ENCODE measurements around the gene APBA3. TPM values are rescaled to one million over a fixed set of nuclear protein-coding genes. Genes with fewer than 3 reads are reported as not detected.

APBA3 gene
- total RNA-seq, 1 experiment from 2014 or later = 5.8 TPM

- no peak for DNase-seq (ENCODE audit: low read depth)
These were observed 24.7 kb upstream of the APBA3 start, which contains the start of gene MATK for GRCh38 chr19:3785938-3786824. Gene MATK, minus strand, starts transcription at chr19:3786381. Its CDS starts 1,246 bp downstream, at chr19:3785135.

- no peak for DNase-seq (ENCODE audit: low read depth)
These were observed 24.0 kb upstream of the APBA3 start for GRCh38 chr19:3785451-3785937.

- DNase-seq (ENCODE audit: low read depth) = no peak
These were observed 23.3 kb upstream of the APBA3 start for GRCh38 chr19:3784607-3785450.

GRCh38 chr19:3783660-3784584, 22.4 kb upstream of the APBA3 start:
- no peak for DNase-seq (ENCODE audit: low read depth)

- no peak for DNase-seq (ENCODE audit: low read depth)
These were observed 21.4 kb upstream of the APBA3 start for GRCh38 chr19:3782903-3783302.

- DNase-seq (ENCODE audit: low read depth) = no peak
These were observed 20.8 kb upstream of the APBA3 start for GRCh38 chr19:3782330-3782729.

- no peak for DNase-seq (ENCODE audit: low read depth)
These were observed 20.1 kb upstream of the APBA3 start for GRCh38 chr19:3781603-3782002.

GRCh38 chr19:3780786-3781304, 19.4 kb upstream of the APBA3 start:
- no peak for DNase-seq (ENCODE audit: low read depth)

GRCh38 chr19:3778899-3779723, 17.6 kb upstream of the APBA3 start:
- no peak for DNase-seq (ENCODE audit: low read depth)

- no peak for DNase-seq (ENCODE audit: low read depth)
These were observed 16.8 kb upstream of the APBA3 start for GRCh38 chr19:3778104-3778867.

- no peak for DNase-seq (ENCODE audit: low read depth)
These were observed 15.1 kb upstream of the APBA3 start for GRCh38 chr19:3776479-3777040.

GRCh38 chr19:3775831-3776230, 14.3 kb upstream of the APBA3 start:
- no peak for DNase-seq (ENCODE audit: low read depth)

- no peak for DNase-seq (ENCODE audit: low read depth)
These were observed 13.9 kb upstream of the APBA3 start for GRCh38 chr19:3775374-3775711.

GRCh38 chr19:3774621-3775373, 13.3 kb upstream of the APBA3 start:
- DNase-seq (ENCODE audit: low read depth) = no peak

GRCh38 chr19:3773814-3774515, 12.5 kb upstream of the APBA3 start:
- DNase-seq (ENCODE audit: low read depth) = no peak

GRCh38 chr19:3771906-3772455, 10.5 kb upstream of the APBA3 start, which contains the start of gene RAX2:
Gene RAX2, minus strand, starts transcription at chr19:3772228. Its CDS starts 486 bp downstream, at chr19:3771742.
- no peak for DNase-seq (ENCODE audit: low read depth)
